SHP77 treated with DMSO at 0.1 percent for 48 hours (cell line): ENCODE measurements around the gene EFNB1.
"Not testable (repeated sequence)": the region's sequence is repeated elsewhere in the genome, so short reads cannot be mapped to it uniquely, and the experiment has no call there.

Source experiments
- DNase-seq: peaks from one replicate; lab custom pipeline; 2025; lab: John Stamatoyannopoulos, UW

Gene EFNB1

GRCh38 chrX:68828740-68829581, at the start of gene EFNB1:
EFNB1 (plus strand) TSS chrX:68829021; CDS start chrX:68829777, 756 bp downstream.
- DNase-seq = peak; percentile 70

DNA sequence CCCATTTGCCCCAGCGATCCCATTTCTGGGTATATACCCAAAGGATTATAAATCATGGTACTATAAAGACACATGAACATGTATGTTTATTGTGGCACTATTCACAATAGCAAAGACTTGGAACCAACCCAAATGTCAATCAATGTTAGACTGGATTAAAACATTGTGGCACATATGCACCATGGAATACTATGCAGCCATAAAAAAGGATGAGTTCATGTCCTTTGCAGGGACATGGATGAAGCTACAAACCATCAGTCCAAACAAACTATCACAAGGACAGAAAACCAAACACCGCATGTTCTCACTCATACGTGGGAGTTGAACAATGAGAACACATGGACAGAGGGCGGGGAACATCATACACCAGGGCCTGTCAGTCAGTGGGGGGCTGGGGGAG, 47.5 kb upstream of the EFNB1 start:
- DNase-seq = not testable (repeated sequence)

- no peak for DNase-seq
Measured at GRCh38 chrX:68784816-68785215, 44.0 kb upstream of the EFNB1 start.

GRCh38 chrX:68786581-68786980, 42.2 kb upstream of the EFNB1 start:
- DNase-seq = not testable (repeated sequence)

- no peak for DNase-seq
Measured at GRCh38 chrX:68789966-68790365, 38.9 kb upstream of the EFNB1 start.

GRCh38 chrX:68792083-68792482, 36.7 kb upstream of the EFNB1 start:
- DNase-seq = no peak

GRCh38 chrX:68794461-68794860, 34.4 kb upstream of the EFNB1 start:
- no peak for DNase-seq

GRCh38 chrX:68795741-68796140, 33.1 kb upstream of the EFNB1 start:
- no peak for DNase-seq

GRCh38 chrX:68798400-68798799, 30.4 kb upstream of the EFNB1 start:
- DNase-seq = not testable (repeated sequence)

DNA sequence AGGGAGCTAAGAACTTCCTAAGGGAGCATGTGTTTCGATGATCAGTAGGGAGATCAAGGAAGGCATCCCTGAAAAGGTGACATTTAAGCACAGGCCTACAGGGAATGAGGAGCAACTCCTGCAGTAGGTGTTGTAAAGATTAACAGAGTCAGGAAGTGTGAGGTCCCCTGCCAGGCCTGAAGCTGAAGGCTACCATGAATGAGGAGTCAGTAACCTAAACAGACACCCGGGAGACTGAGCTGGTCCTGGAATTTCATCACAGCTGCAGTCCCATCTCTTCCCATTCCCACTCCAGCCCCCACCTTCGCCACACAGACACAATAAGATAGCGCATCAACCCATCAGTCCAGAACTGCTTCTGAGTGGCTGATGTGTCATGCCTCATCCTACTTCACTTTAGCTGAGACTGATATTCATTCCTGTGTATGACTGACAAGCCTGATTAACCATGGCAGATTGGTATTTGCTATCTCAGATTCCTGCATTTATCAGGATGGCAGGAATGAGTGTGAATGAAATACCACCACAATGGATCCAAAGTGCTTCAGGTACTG, 27.0 kb upstream of the EFNB1 start:
- no peak for DNase-seq

GRCh38 chrX:68807818-68808217, 21.0 kb upstream of the EFNB1 start:
- DNase-seq = no peak

DNA sequence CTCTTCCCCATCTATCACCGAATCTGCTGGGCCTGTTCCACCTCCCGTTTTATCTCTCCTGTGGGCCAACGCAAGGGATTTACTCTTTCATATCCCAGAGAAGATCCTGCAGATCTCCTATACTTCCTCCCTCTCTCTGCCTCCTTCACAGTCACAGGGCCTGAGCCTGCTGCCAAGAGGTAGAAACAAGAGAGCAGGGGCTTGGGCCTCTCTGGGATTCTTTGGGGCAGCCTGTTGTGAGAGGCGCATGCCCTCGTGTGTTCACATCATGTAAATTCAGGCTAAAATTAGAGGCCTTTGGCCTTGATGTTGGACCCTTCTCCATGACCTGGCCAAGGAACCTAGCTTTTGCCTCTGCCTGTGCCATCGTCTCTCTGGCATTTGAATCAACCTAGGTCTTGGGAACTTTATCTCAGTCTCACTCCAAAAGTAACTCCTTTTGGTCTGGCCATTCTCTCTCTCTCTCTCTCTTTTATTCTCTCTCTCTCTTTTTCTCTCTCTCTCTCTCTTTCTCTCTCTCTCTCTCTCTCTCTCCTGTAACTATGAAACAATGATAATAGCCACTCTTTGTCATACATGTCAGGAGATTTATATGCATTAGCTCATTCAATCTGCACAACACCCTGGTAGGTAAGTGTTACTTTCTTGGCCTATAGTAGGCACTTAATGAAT, 20.0 kb upstream of the EFNB1 start:
- DNase-seq = no peak

- no peak for DNase-seq
Measured at GRCh38 chrX:68820476-68821110, 8.2 kb upstream of the EFNB1 start.

GRCh38 chrX:68821616-68822015, 7.2 kb upstream of the EFNB1 start:
- no peak for DNase-seq

DNA sequence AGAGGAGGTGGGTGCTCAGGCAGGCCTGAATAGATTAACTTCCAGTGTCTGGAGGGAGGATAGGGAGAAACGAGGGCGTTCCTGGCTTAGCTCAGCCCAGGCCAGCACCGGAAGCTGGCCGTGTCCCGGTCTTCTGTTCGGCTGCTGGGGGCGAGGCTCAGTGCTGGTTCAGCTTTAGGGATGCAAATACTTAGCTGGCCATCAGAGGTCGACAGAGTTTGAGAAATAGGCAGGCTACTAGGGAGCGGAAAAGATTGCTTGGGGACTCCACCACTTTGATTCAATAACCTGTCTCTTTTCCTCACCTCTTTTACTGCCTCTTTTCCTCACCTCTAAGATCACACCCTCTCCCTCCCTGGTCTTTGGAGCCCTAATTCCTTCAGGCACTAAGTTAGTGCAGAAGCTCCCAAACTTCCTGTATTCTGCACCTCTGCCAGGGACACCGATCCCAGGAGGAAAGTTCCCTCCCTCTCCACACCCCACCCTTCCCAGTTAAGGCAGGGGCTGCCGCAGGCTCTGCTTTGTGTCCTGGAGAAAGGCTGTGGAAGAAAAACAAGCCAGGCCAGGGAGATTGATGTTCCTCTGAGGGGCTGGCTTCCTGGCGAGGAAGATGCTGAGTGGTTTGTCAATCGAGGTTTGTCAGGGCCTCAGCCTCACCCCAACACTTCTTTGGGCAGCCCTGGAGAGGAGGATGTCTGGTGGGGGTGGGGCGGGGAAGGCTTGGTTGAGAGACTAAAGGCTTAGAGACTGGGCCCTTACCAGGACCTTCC, 6.0 kb upstream of the EFNB1 start:
- no peak for DNase-seq

DNA sequence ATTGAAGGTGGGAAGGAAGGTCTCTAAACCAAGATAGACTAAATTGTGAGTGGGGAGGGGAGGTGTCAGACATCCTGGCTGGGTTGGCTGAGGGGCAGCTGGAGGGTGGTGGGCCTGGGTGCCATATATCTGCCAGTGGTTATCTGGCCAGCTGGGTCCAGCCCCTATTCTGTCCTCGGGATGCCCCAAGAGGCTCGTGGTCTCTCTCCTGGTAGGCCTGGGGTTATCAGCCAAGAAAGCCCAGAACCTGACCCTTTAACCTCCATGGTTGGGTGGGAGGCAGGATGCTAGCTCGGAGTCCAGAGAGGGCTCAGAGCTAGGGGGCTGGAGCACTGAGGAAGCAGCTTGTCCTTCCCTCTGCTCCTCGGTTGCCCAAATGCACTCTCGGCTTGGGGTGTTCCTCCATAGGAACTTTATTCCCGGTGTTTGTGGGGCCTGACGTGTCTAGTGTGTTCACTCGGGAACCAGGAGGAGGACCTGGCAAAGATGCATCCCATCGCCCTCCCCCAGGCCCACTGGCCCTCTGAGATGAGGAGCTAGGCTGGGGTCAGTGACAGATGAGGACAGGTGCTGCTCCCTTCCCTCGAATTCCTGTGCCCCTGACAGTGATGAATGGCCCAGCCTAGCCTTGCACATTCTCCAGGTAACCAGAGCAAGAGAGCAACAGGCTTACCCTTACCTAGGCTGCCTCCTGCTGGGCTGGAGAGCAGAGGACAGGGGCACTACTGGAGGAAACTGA, 5.2 kb upstream of the EFNB1 start:
- DNase-seq = no peak

GRCh38 chrX:68824152-68824433, 4.7 kb upstream of the EFNB1 start:
- no peak for DNase-seq

- DNase-seq = no peak
Measured at GRCh38 chrX:68824565-68825125, 4.2 kb upstream of the EFNB1 start.

- no peak for DNase-seq
Measured at GRCh38 chrX:68826113-68826980, 2.5 kb upstream of the EFNB1 start.

- no peak for DNase-seq
Measured at GRCh38 chrX:68827256-68827655, 1.6 kb upstream of the EFNB1 start.
